HG03378 (cell line): ENCODE data around the gene DCDC2B.

Source experiments
- ATAC-seq: cut with Tn5 transposase; IDR thresholded peaks from one replicate; pipeline ENCODE4 v1.9.1; 2021; ENCODE audit warnings: mild to moderate bottlenecking, moderate library complexity; ENCODE audit not compliant: unreplicated experiment

Gene DCDC2B

GRCh38 chr1:32195972-32196823 lies 12.7 kb upstream of the DCDC2B start:
- ATAC-seq, result no peak

DNA sequence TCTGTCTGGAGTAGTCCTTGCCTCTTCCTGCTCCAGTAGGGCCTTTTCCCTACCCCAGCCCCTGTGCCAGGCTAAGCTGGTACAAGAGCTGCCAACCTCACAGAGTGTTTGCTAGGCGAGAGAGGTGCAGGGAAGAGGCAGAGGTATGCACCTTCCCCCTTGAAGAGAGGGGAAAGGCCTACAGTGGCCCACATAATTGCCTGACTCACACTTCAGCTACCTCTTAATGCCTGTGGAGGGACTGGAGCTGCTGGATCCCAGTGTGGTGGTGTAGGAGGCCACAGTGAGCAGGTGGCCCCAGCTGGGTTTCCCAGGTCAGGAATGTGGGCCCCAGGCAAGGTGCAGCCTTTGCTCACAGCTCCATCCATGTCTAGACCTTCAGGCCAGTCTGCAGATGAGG lies 11.8 kb upstream of the DCDC2B start:
- ATAC-seq, result no peak

DNA sequence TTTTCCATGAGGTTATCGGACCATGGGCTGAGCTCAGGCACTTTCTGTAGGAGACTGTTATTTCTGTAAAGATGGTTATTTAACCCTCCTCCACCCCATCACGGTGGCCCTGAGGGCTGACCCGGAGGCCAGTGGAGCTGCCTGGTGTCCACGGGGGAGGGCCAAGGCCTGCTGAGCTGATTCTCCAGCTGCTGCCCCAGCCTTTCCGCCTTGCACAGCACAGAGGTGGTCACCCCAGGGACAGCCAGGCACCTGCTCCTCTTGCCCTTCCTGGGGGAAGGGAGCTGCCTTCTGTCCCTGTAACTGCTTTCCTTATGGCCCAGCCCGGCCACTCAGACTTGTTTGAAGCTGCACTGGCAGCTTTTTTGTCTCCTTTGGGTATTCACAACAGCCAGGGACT lies 11.1 kb upstream of the DCDC2B start:
- ATAC-seq, result no peak

GRCh38 chr1:32198237-32199042 lies 10.4 kb upstream of the DCDC2B start:
- ATAC-seq, result no peak

GRCh38 chr1:32199043-32199716 lies 9.7 kb upstream of the DCDC2B start:
- no peak for ATAC-seq

DNA sequence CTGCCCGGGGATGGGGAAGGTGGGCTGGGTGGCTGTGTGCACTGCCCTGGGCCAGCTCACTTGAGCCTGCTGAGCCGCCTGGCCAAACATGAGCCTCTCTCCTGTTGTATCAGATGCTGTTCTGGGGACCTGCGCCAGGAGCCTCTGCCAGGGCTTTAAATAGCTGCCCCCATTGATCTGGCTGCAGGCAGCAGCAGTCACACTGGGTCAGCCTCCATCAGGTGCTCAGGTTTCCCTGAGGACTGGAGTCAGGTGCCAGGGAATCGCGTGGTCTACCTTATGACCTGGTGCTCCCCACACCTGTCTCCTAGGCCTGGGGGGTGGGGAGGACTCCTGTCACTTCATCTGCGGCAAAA lies 9.2 kb upstream of the DCDC2B start:
- no peak for ATAC-seq

DNA sequence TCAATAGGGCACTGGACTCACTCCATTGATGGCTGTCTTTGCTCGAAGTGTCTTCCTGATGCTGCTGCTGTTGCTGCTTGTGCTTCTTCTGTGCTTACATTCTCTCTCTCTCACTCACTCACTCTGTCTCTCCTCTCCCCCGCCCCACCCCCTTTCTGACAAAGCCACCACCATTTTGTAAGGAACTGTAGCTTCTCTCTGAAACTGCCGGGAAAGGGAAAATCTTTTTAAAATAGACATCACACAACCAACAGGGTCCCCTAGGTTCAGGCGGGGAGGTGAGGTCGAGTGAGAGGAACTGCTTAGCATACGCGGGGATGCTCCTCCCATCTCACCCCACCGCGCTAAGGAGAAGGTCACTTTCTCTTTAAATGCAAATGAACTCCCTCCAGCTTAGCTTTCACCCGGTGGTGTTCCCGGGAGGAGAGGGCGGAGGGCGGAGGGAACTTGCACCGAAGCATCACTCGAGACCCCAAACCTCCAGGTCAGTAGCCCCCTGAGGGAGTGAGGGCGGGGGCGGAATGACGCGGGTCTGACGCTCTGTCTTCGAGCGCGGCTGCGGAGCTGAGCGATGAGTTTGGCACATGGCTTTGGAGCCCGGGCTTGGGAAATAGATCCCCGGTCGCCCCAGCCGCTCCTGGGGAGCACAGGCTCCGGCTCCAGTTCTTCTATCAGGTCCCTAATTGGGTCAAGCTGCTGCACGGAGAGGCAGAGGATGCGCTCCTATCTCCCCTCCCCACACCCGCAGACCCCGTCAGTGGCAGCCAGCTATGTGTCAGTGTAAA lies 8.5 kb upstream of the DCDC2B start, which contains the start of gene CCDC28B:
Gene CCDC28B, plus strand, starts transcription at position 370 of the 785 bp plus-strand sequence. CDS start 1,341 bp downstream, outside the sequence.
- no peak for ATAC-seq

DNA sequence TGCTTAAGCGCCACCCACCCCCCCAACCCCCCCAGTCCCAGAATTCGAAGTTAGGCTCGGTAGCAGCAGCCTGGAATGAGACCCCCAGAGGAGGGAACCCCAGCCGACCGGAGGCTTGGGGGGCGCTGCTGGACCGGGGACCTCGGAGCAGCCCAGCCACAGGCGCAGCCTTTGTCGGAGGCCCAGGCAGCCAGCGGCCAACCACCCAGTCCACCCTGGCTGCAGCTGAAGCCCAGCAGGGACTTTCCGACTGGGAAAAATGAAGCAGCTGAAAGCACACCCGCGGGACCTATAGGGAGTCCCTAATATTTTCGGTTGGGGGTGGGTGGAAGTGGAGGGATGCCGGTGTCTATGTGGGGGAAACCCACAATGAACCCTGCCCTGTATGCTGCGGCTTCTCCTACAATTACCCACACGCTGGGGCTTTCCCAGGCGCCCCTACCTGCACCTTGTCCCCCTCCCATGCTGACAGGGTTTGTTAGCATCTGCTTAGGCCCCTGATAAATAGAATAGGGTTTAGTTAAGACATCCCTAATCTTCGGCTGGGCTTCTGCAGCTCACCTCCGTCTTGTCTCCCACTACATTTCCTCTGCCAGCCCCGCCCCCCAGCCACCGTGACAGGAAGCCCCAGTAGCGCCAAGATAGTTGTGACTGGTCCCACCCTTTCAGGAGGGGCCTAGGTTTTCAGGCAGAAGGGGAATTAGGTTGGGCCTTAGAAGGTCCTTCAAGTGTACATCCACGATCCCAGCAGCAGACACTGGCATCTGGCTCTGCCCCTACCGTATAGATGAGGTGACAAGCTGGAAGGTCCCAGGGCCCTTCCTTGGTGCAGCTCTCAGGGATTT lies 7.7 kb upstream of the DCDC2B start:
- no peak for ATAC-seq

GRCh38 chr1:32204943-32205361 lies 3.9 kb upstream of the DCDC2B start:
- ATAC-seq, result no peak

DNA sequence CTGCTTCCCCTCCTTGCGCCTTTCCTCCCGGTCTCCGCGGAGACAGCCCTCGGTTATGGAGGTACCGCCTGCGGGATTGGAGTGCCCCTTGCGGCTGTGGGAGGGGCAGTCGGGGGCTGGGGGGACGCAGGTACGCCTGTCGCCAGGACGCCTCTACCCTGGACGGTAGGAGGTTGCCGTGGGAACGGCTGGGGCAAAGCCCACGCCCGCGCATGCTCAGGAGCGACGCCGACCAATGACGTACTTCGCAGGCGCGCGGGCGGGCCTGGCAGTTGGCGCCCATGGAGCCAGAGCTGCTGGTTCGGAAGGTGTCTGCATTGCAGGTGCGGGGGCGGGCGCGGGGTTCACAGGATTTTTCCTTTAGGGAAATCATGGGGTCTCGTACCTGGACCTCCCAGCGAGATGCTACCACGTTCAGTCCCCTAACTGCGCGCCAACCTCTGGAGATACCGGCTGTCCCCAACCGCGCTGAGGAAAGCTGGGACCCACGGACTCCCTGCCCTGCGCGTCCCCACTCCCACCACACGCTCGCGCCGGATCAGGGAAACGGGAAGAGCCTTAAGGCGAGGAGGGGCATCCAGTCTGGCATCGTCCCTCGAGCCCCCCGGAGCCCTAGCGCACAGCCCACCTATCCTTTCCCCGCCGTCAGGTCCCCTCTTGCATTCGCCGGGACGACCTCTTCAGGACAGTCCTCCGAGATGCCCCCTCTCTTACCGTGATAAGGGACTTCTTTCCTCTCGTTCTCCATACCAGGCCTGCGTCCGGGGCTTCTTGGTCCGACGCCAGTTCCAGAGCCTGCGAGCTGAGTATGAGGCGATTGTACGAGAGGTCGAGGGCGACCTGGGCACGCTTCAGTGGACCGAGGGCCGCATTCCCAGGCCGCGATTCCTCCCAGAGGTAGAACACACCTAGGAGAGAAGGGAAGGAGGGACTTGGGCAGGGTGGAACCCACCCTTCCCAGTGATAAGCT lies 3.2 kb upstream of the DCDC2B start, which contains the start of gene IQCC:
Gene IQCC, plus strand, starts transcription at position 271 of the 970 bp plus-strand sequence. Its CDS starts 11 bp downstream, at position 282.
- no peak for ATAC-seq

GRCh38 chr1:32208469-32208868 lies 420 bp upstream of the DCDC2B start:
- no peak for ATAC-seq

DNA sequence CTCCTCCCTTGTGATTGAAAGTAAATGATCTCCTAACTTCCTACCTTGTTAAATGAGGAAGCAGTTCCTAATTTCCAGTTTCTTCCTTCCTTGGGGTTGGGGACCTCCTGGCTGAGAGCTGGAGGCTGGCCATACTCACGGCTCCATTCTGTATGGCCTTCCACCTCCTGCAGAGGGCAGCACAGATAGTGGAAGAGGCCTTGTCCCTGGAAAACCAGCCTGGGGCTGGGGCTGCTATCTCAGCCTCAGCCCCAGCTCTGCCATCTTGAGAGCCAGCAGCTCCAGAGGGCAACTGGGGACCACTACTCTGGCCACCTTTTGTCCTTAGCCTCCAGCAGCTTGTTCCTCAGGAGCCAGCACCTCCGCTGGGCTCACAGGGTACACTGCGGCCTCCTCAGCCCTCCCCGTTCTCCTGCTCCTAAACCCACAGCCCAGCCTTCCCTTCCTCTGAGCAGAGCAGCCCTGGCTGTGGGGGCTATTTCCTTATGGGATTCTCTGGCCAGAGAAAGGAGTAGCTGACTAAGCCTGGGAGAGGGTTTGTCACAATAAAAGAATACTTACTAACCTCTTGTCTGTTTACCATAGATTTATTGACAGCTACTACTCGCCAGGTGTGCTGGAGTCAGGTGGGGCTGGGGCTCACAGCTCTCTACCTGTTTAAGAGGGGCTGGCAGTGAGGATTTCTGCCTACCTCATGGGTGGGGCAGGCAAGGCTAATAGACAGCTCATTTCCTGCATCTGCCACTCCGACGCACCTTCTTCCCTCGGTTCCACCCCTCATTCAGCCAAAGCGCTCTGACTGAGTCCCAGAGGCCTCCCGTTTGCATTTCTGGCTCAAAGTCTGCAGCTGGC lies 7.0 kb downstream of the DCDC2B start:
- no peak for ATAC-seq

- no peak for ATAC-seq
Observed at GRCh38 chr1:32216566-32216965, 7.7 kb downstream of the DCDC2B start.

DNA sequence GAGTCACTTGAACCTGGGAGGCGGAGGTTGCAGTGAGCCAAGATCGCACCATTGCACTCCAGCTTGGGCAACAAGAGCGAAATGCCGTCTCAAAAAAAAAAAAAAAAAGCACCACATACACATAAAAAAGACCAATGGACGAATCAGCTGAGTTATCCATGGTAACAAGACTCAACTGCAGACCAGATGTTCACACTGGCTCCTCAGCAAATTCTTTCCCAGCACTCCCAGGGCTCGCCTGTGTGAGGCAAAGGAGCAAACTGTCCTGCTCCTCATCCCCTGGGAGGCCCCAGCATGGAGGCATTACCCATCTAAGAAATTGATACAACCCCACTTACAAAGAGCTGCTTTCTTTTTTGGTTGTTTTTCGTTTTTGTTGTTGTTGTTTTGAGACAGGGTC lies 10.1 kb downstream of the DCDC2B start:
- no peak for ATAC-seq

- ATAC-seq, result no peak
Observed at GRCh38 chr1:32220746-32221580, 12.1 kb downstream of the DCDC2B start.

- ATAC-seq, result no peak
Observed at GRCh38 chr1:32221581-32221979, 12.7 kb downstream of the DCDC2B start.
